Coronary artery (tissue), 2 donors: ENCODE results near the gene EVC2.

ENCODE experiments used
- DNase-seq: peaks from one replicate; pipeline ENCODE4 v3.0.0-alpha.2; 2017; ENCODE audit warnings: low spot score
- H3K27ac ChIP-seq, 2 donors: fragments of 200-600 bp; sonication (generic); one replicate each; pipeline ENCODE4 v1.5.1; 2016 to 2019
- H3K4me3 ChIP-seq: fragments of 200-600 bp; sonication (generic); 2 replicates; pipeline ENCODE4 v1.5.1; 2016; ENCODE audit warnings: mild to moderate bottlenecking, moderate library complexity
- CTCF ChIP-seq: fragments of 200-600 bp; sonication (generic); IDR thresholded peaks from one replicate; pipeline ENCODE4 v1.5.1; 2019; ENCODE audit warnings: antibody characterized with exemption

EVC2 gene, protein sequence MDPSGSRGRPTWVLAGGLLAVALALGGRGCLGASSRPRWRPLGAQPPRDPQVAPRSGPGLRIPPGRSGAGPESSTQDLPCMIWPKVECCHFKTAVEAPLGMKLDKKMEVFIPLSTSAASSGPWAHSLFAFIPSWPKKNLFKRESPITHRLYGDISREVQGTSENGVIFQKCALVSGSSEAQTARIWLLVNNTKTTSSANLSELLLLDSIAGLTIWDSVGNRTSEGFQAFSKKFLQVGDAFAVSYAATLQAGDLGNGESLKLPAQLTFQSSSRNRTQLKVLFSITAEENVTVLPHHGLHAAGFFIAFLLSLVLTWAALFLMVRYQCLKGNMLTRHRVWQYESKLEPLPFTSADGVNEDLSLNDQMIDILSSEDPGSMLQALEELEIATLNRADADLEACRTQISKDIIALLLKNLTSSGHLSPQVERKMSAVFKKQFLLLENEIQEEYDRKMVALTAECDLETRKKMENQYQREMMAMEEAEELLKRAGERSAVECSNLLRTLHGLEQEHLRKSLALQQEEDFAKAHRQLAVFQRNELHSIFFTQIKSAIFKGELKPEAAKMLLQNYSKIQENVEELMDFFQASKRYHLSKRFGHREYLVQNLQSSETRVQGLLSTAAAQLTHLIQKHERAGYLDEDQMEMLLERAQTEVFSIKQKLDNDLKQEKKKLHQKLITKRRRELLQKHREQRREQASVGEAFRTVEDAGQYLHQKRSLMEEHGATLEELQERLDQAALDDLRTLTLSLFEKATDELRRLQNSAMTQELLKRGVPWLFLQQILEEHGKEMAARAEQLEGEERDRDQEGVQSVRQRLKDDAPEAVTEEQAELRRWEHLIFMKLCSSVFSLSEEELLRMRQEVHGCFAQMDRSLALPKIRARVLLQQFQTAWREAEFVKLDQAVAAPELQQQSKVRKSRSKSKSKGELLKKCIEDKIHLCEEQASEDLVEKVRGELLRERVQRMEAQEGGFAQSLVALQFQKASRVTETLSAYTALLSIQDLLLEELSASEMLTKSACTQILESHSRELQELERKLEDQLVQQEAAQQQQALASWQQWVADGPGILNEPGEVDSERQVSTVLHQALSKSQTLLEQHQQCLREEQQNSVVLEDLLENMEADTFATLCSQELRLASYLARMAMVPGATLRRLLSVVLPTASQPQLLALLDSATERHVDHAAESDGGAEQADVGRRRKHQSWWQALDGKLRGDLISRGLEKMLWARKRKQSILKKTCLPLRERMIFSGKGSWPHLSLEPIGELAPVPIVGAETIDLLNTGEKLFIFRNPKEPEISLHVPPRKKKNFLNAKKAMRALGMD

DNA sequence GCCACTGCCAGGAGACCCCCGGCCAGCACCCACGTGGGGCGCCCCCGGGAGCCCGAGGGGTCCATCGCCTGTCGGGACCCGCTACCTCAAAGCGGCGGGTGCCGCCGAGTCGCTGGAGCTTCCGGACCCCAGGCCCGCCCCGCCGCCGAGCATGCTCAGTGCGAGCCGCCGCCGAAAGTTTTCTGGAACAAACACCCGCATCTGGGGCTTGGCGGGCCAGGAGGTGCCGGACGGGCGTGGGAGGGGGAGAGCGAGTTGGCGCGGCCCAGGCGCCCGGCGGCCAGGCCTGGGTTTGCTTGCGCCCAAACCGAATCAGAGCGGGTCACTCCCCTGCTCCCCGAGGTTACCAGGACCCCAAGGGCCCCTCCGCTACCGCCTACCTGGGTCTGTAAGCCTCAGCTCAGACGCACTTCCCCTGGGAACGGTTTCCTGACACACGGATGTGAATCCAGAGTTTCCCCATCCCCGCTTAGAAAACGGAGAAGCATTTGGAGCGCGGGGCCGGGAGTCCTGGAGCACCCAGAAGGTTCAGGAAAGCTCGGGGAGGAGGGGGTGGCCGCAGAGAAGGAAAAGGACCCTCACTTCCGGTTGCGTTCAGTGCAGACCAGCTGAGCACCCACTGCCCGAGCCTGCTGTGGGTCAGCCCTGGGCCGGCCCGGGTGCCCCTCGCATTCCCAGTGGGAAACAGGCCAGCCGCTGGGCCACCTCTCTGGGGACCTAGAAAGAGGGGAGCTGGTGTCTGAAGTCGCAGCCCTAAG, at the start of gene EVC2:
EVC2 (minus strand) TSS at position 111 of the 758 bp plus-strand sequence; CDS start at position 65, 46 bp downstream.
- peak; percentile 86 for DNase-seq
- Histone ChIP-seq H3K27ac (peak within 1 kb of the TSS; percentile 80 to 91), H3K4me3 (peak within 1 kb of the TSS; percentile 81)
- TF ChIP-seq CTCF = no peak

DNA sequence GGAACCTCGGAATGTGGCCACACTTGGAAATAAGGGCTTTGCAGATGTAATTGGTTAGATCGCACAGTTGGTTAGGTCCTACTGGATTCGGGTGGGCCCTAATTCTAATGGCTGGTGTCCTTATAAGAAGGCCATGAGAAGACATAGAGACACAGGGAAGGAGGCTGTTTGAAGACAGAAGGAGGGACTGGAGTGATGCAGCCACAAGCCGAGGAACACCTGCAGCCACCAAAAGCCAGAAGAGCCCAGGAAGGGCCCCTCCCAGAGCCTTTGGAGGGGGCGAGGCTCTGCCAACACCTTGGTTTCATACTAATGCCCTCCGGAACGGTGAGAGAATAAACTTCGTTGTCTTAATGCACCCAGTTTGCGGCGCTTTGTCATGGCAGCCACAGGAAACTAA, 49.6 kb upstream of the EVC2 start:
- Histone ChIP-seq H3K27ac (no peak overlapping the region), H3K4me3 (no peak overlapping the region)
- peak; percentile 50 for DNase-seq
- no peak for TF ChIP-seq CTCF

DNA sequence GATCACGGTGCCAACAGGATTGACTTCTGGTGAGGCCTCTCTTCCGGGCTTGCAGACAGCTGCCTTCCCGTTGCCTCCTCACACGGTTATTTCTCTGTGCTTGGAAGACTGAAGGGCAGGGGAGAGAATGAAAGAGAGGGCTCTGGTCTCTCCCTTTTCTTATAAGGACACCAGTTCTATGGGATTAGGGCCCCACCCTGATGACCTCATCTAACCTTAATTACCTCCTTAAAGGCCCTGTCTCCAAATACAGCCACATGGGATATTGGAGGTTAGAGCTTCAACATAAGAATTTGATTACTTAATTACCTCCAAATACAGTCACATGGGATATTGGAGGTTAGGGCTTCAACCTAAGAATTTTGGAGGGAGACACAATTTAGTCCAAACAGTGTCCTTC, 49.2 kb upstream of the EVC2 start:
- DNase-seq = no peak
- TF ChIP-seq CTCF = no peak
- Histone ChIP-seq H3K4me3 (no peak overlapping the region), H3K27ac (no peak overlapping the region)

GRCh38 chr4:5757091-5757490, 48.7 kb upstream of the EVC2 start:
- Histone ChIP-seq H3K27ac (no peak overlapping the region), H3K4me3 (no peak overlapping the region)
- no peak for TF ChIP-seq CTCF
- DNase-seq = peak; percentile 57

- peak; percentile 46 for DNase-seq
- no peak overlapping the region for H3K27ac ChIP-seq
- no peak overlapping the region for H3K4me3 ChIP-seq
- TF ChIP-seq CTCF = no peak
Measured at GRCh38 chr4:5756271-5756670, 47.9 kb upstream of the EVC2 start.

GRCh38 chr4:5755679-5756078, 47.3 kb upstream of the EVC2 start:
- peak; percentile 62 for DNase-seq

More at GRCh38 chr4:5755679-5756078, 47.3 kb upstream of the EVC2 start:
- Histone ChIP-seq H3K4me3 (no peak overlapping the region), H3K27ac (no peak overlapping the region)
- no peak for TF ChIP-seq CTCF
